Measurements from ENCODE around the gene SH3GLB1.

DNA sequence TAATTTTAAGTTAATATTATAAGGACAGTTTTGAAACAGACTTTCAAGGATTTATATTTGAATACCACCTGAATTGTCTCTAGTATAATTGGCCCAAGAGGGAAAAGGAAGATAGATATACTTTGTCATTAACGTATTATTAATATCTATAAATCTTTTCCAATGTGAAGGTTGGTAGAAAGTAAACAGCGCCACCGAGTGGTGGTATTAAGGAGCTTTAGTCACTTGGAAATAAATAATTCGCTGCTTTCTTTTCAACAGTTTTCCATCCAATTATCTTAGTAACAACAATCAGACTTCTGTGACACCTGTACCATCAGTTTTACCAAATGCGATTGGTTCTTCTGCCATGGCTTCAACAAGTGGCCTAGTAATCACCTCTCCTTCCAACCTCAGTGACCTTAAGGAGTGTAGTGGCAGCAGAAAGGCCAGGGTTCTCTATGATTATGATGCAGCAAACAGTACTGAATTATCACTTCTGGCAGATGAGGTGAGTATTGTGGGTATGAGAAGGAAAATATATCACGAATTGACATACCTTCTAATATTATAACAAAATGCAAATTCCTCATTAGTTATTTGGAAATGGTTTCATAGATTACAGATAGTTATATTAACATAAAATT lies 37.7 kb downstream of the SH3GLB1 start:
- TF ChIP-seq POLR2A (IDR thresholded peaks at IDR 0.05): no peak
- TF ChIP-seq, protein P1, sequence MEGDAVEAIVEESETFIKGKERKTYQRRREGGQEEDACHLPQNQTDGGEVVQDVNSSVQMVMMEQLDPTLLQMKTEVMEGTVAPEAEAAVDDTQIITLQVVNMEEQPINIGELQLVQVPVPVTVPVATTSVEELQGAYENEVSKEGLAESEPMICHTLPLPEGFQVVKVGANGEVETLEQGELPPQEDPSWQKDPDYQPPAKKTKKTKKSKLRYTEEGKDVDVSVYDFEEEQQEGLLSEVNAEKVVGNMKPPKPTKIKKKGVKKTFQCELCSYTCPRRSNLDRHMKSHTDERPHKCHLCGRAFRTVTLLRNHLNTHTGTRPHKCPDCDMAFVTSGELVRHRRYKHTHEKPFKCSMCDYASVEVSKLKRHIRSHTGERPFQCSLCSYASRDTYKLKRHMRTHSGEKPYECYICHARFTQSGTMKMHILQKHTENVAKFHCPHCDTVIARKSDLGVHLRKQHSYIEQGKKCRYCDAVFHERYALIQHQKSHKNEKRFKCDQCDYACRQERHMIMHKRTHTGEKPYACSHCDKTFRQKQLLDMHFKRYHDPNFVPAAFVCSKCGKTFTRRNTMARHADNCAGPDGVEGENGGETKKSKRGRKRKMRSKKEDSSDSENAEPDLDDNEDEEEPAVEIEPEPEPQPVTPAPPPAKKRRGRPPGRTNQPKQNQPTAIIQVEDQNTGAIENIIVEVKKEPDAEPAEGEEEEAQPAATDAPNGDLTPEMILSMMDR (IDR thresholded peaks at IDR 0.05): peak; percentile 38 to 46 (median 38)
- TF ChIP-seq POLR2AphosphoS5 (IDR thresholded peaks at IDR 0.05): no peak
